ENCODE results near the gene PLAAT3.
"Not testable (repeated sequence)": the region's sequence is repeated elsewhere in the genome, so short reads cannot be mapped to it uniquely, and the experiment has no call there.

PLAAT3 gene

DNA sequence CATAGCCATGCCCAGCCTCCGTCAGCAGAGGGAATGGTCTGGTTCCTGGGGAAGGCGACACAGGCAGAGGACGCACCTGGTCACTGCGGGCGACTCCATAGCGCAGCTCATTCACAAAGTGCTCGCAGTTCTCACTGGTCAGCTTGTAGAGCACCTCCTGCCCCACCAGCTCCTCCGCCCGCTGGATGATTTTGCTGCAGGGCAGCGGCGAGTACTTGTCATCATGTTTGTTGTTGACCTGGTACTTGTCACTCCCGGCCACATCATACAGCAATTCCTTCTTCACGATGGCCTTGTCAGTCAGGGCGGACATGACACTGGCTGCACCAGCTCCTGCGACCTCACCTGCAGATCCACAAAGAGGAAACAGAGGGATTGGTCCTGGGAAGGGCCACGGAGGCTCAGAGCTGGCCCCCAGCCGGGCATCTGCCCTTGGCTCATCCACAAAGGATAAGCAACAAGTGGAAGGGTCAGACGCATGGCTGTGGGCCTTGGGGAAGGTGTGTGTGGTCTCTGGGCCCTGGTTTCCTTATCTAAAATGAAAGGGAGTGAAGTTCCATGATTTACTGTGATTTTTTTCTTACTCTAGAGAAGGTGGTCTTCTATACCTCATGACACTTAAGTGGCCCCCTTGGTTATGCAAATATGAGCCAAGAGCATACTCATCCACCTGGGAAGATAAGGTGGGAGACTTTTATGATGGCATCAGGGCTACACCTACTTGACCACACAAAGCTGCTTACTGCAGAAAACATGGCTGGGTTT is 24.0 kb downstream of the PLAAT3 start:
- no peak overlapping the region for H3K27ac ChIP-seq (ENCODE audit: low read depth, low read length, severe bottlenecking)
- no peaks in the 10 kb centered on the region for H3K4me1 ChIP-seq (ENCODE audit: control insufficient read depth, insufficient read depth, low read length, poor library complexity, severe bottlenecking)
- no peaks in the 10 kb centered on the region for H3K36me3 ChIP-seq (ENCODE audit: control insufficient read depth, insufficient read depth, low read length)
- H3K4me3 ChIP-seq (ENCODE audit: extremely low read depth, insufficient read depth, low read length, poor library complexity, severe bottlenecking), result no peak overlapping the region
- no peaks in the 10 kb centered on the region for H3K9me3 ChIP-seq (ENCODE audit: control insufficient read depth, low read length)
- 91 to 93% methylated on average over 17 to 18 of the region's 18 CpGs for WGBS, 2 experiments (ENCODE audit: insufficient coverage in 2 of 2)

DNA sequence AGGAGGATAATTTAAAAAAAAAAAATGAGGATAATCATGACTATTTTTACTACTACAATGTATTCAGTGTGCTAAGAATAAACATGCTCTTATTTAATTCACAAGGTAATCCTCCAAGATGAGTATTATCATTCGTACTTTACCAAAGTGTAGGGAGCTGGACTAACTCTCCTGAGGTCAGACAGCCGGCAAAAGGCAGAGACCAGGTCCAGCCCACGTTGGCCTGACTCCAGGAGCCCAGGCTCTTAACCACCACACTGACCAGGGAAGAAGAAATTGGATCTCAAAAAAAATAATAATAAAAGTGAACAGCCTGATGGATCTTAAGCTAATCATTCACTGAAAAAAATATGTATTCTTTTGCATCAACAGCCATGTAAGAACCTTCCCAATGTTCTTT is 25.2 kb downstream of the PLAAT3 start:
- H3K9me3 ChIP-seq (ENCODE audit: control insufficient read depth, low read length), result no peaks in the 10 kb centered on the region
- no peaks in the 10 kb centered on the region for H3K36me3 ChIP-seq (ENCODE audit: control insufficient read depth, insufficient read depth, low read length)
- no peak overlapping the region for H3K27ac ChIP-seq (ENCODE audit: low read depth, low read length, severe bottlenecking)
- no peaks in the 10 kb centered on the region for H3K4me1 ChIP-seq (ENCODE audit: control insufficient read depth, insufficient read depth, low read length, poor library complexity, severe bottlenecking)
- no CpG with 5 or more reads among the region's 3 CpGs for WGBS, 2 experiments (ENCODE audit: insufficient coverage in 2 of 2)
- no peak overlapping the region for H3K4me3 ChIP-seq (ENCODE audit: extremely low read depth, insufficient read depth, low read length, poor library complexity, severe bottlenecking)

DNA sequence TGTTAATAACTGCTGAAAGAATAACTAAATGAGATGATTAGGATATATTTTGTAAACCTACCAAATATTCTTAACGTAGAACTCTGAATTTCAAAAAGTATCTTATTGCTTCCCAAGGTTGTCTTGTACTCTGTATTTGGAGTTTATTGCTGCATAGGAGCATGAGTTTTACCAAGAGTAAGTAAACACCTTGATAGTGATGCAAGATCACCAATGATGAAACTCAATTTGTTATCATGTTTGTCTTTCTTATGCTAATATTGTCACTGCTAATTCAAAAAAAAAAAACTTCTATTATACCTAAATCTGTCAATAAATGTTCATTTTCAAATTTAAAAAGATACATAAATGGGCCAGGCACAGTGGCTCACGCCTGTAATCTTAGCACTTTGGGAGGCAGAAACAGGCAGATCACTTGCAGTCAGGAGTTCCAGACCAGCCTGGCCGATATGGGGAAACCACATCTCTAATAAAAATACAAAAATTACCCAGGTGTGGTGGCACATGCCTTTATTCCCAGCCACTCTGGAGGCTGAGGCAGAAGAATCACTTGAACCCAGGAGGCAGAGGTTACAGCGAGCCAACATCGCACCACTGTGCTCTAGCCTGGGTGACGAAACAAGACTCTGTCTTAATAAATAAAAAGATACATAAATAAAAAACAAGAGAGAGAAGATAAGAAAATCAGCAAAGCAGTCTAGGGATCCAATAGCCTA is 27.6 kb downstream of the PLAAT3 start:
- no peaks in the 10 kb centered on the region for H3K36me3 ChIP-seq (ENCODE audit: control insufficient read depth, insufficient read depth, low read length)
- H3K4me3 ChIP-seq (ENCODE audit: extremely low read depth, insufficient read depth, low read length, poor library complexity, severe bottlenecking), result no peak overlapping the region
- WGBS, 2 experiments (ENCODE audit: insufficient coverage in 2 of 2), result 69 to 94% methylated on average over 2 of the region's 6 CpGs
- no peak overlapping the region for H3K27ac ChIP-seq (ENCODE audit: low read depth, low read length, severe bottlenecking)
- no peaks in the 10 kb centered on the region for H3K4me1 ChIP-seq (ENCODE audit: control insufficient read depth, insufficient read depth, low read length, poor library complexity, severe bottlenecking)
- peaks cover 10% of the 10 kb centered on the region for H3K9me3 ChIP-seq (ENCODE audit: control insufficient read depth, low read length)

DNA sequence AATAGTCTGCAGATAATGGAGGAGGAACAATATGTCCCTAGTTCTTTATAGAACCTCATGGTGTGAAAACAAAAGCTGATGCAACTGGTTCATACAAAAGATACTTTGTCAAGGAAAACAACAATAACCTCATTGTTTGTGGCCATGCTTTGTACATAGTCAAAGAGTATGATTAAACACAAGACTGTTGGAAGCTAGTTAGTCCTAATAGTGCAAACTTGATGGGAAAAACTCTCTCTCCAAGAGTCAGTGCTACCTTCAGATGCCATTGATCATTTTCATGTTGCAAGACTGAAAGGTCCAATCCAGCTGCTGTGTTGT is 30.9 kb downstream of the PLAAT3 start:
- H3K36me3 ChIP-seq (ENCODE audit: control insufficient read depth, insufficient read depth, low read length), result no peaks in the 10 kb centered on the region
- no peak overlapping the region for H3K4me3 ChIP-seq (ENCODE audit: extremely low read depth, insufficient read depth, low read length, poor library complexity, severe bottlenecking)
- peaks cover 16% of the 10 kb centered on the region for H3K9me3 ChIP-seq (ENCODE audit: control insufficient read depth, low read length)
- no peak overlapping the region for H3K27ac ChIP-seq (ENCODE audit: low read depth, low read length, severe bottlenecking)
- no peaks in the 10 kb centered on the region for H3K4me1 ChIP-seq (ENCODE audit: control insufficient read depth, insufficient read depth, low read length, poor library complexity, severe bottlenecking)

DNA sequence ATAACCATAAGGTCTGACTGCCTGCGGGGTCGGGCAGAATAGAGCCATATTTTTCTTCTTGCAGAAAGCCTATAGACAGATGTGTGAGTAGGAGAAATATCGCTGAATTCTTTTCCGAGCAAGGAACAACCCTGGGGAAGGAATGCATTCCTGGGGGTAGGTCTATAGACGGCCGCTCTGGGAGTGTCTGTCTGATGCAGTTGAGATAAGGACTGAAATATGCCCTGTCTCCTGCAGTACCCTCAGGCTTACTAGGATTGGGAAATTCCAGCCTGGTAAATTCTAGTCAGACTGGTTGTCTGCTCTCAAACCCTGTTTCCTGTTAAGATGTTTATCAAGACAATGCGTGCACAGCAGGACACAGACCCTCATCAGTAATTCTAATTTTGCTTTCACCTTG is 33.0 kb downstream of the PLAAT3 start:
- not testable (repeated sequence) for H3K4me1 ChIP-seq (ENCODE audit: control insufficient read depth, insufficient read depth, low read length, poor library complexity, severe bottlenecking); H3K27ac ChIP-seq (ENCODE audit: low read depth, low read length, severe bottlenecking); H3K36me3 ChIP-seq (ENCODE audit: control insufficient read depth, insufficient read depth, low read length); H3K4me3 ChIP-seq (ENCODE audit: extremely low read depth, insufficient read depth, low read length, poor library complexity, severe bottlenecking)
- H3K9me3 ChIP-seq (ENCODE audit: control insufficient read depth, low read length), result peaks cover 16% of the 10 kb centered on the region
- 87 to 92% methylated on average over 5 to 7 of the region's 7 CpGs for WGBS, 2 experiments (ENCODE audit: insufficient coverage in 2 of 2)

DNA sequence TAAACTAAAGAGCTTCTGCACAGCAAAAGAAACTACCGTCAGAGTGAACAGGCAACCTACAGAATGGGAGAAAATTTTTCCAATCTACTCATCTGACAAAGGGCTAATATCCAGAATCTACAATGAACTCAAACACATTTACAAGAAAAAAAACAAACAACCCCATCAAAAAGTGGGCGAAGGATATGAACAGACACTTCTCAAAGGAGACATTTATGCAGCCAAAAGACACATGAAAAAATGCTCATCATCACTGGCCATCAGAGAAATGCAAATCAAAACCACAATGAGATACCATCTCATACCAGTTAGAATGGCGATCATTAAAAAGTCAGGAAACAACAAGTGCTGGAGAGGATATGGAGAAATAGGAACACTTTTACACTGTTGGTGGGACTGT is 35.4 kb downstream of the PLAAT3 start:
- H3K4me3 ChIP-seq (ENCODE audit: extremely low read depth, insufficient read depth, low read length, poor library complexity, severe bottlenecking); H3K27ac ChIP-seq (ENCODE audit: low read depth, low read length, severe bottlenecking); H3K4me1 ChIP-seq (ENCODE audit: control insufficient read depth, insufficient read depth, low read length, poor library complexity, severe bottlenecking); H3K36me3 ChIP-seq (ENCODE audit: control insufficient read depth, insufficient read depth, low read length): not testable (repeated sequence)
- H3K9me3 ChIP-seq (ENCODE audit: control insufficient read depth, low read length), result peaks cover 16% of the 10 kb centered on the region
- no CpG with 5 or more reads among the region's 3 CpGs for WGBS, 2 experiments (ENCODE audit: insufficient coverage in 2 of 2)

DNA sequence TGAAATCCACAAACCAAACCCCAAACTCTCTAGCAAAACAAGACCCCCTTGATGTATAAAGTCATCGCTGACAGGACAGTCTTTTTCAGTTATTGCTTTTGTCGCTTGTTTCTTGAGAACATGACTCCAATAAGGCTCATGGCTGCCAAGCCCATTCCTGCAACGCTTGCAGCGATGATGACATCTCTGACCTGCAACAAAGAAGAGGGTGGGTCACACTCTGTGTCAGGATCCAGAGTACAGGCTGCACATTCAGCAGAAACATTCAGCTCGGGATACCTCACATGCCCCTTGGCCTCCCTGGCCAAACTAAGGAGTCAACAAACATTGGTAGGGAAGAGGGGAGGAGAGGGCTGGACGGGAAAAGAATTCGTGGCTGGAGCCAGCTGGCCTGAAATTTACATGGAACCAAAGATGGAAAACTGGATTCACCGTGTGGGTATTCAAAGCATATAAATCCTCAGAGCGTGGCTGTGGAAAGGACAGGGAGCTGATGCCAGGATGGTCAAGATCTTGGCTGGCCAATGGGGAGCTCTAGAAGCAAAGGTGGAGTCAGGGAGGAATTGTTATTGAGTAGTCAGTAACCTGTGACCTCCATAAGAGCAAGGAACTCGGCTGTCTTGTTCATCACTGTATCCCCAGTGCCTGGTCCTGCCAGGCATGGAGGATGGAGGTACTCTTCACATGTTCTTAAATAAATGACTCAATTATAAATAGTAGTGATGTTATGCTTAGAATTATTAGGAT is 39.2 kb downstream of the PLAAT3 start:
- peaks cover 3% of the 10 kb centered on the region for H3K9me3 ChIP-seq (ENCODE audit: control insufficient read depth, low read length)
- no peaks in the 10 kb centered on the region for H3K36me3 ChIP-seq (ENCODE audit: control insufficient read depth, insufficient read depth, low read length)
- no peak overlapping the region for H3K4me3 ChIP-seq (ENCODE audit: extremely low read depth, insufficient read depth, low read length, poor library complexity, severe bottlenecking)
- 89 to 93% methylated on average over 7 of the region's 10 CpGs for WGBS, 2 experiments (ENCODE audit: insufficient coverage in 2 of 2)
- no peak overlapping the region for H3K27ac ChIP-seq (ENCODE audit: low read depth, low read length, severe bottlenecking)
- H3K4me1 ChIP-seq (ENCODE audit: control insufficient read depth, insufficient read depth, low read length, poor library complexity, severe bottlenecking), result no peaks in the 10 kb centered on the region

DNA sequence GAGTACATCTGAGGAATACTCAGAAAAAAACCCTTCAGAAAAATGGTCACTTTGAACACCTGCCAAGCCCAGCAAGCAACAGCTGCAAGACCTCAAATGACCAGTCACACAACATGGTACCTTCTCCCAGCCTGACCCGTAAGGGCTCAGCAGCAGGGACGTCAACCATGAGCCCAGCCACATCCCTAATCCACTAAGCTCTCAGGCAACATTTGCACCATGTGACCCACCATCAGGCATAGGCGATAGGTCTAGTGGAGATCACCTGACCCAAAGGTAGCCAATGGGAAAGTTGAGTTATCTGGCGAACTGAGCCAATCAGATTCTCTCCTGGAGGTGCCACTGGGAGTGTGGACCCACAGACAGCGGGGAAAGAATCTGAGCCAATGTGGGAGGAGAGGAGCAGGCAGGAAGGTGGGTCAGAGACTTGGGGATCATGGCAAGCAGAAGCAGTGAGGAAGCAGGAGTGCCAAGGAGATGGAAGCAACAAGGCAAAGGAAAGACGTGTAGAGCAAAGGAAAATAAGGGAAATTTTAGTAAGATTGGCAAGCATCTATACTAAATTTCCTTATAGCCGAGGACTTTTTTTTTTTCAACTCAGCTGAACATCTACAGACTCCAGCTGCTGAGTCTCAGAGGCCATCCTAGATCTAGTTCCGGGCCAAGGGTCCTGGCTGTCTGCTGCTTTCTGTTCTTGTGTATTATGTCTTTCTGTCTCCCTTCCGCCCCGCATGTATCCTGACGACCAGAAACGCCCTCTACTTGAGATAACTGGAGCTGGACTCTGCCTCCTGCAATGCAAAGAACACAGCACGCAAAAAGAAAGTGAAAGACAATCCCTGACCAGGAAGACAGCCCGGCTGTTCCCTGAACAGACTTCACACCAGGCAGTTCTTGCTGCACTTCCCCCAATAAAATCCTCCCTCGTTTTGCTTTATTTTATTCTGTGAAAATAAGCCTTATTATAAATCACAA is 40.1 kb downstream of the PLAAT3 start:
- no peak overlapping the region for H3K27ac ChIP-seq (ENCODE audit: low read depth, low read length, severe bottlenecking)
- H3K4me1 ChIP-seq (ENCODE audit: control insufficient read depth, insufficient read depth, low read length, poor library complexity, severe bottlenecking), result no peaks in the 10 kb centered on the region
- 88 to 91% methylated on average over 11 to 14 of the region's 15 CpGs for WGBS, 2 experiments (ENCODE audit: insufficient coverage in 2 of 2)
- no peaks in the 10 kb centered on the region for H3K9me3 ChIP-seq (ENCODE audit: control insufficient read depth, low read length)
- no peaks in the 10 kb centered on the region for H3K36me3 ChIP-seq (ENCODE audit: control insufficient read depth, insufficient read depth, low read length)
- no peak overlapping the region for H3K4me3 ChIP-seq (ENCODE audit: extremely low read depth, insufficient read depth, low read length, poor library complexity, severe bottlenecking)

DNA sequence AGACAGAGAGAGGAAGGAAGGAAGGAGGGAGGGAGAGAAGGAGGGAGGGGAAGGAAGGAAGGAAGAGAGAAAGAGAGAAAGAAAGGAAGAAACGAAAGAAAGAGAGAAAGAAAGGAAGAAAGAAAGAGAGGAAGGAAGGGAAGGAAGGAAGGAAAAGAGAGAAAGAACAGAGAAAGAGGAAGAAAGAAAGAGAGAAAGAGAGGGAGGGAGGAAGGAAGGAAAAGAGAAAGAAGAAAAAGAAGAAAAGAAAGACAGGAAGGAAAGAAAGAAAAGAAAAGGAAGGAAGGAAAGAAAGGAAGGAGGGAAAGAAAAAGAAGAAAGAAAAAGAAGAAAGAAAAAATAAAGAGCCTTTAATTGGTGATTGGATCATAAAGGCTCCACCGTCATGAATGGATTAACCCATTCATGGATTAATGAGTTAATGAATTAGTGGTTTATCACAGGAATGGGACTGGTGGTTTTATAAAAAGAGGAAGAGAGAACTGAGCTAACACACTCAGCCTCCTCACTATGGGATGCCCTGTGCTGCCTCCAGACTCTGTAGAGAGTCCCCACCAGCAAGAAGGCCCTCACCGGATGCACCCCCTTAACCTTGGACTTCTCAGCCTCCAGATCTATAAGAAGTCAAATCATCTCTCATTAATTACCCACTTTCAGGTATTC is 42.1 kb downstream of the PLAAT3 start:
- WGBS, 2 experiments (ENCODE audit: insufficient coverage in 2 of 2), result 75 to 86% methylated on average over 2 of the region's 3 CpGs
- H3K36me3 ChIP-seq (ENCODE audit: control insufficient read depth, insufficient read depth, low read length), result no peaks in the 10 kb centered on the region
- H3K27ac ChIP-seq (ENCODE audit: low read depth, low read length, severe bottlenecking), result no peak overlapping the region
- H3K4me3 ChIP-seq (ENCODE audit: extremely low read depth, insufficient read depth, low read length, poor library complexity, severe bottlenecking), result no peak overlapping the region
- no peaks in the 10 kb centered on the region for H3K9me3 ChIP-seq (ENCODE audit: control insufficient read depth, low read length)
- H3K4me1 ChIP-seq (ENCODE audit: control insufficient read depth, insufficient read depth, low read length, poor library complexity, severe bottlenecking), result no peaks in the 10 kb centered on the region

DNA sequence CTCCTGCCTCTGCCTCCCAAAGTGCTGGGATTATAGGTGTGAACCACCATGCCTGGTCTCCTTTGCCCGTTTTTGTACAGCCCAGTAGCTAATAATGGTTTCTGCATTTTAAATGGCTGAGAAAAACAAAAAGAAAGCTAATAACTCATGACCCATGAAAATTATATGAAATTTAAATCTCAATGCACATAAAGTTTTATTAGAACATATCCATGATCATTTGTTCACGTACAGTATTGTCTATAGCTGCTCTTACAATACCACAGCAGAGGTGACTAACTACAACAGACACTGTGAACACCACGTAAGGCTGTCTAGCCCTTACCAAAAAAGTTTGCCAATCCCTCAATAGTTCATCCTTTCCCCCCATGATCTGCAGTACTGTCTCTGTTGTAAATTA is 44.7 kb downstream of the PLAAT3 start:
- Histone ChIP-seq H3K4me3 (ENCODE audit: extremely low read depth, insufficient read depth, low read length, poor library complexity, severe bottlenecking) (no peak overlapping the region), H3K27ac (ENCODE audit: low read depth, low read length, severe bottlenecking) (no peak overlapping the region), H3K4me1 (ENCODE audit: control insufficient read depth, insufficient read depth, low read length, poor library complexity, severe bottlenecking) (no peaks in the 10 kb centered on the region), H3K36me3 (ENCODE audit: control insufficient read depth, insufficient read depth, low read length) (no peaks in the 10 kb centered on the region), H3K9me3 (ENCODE audit: control insufficient read depth, low read length) (no peaks in the 10 kb centered on the region)
- 80 to 100% methylated on average over 1 of the region's 3 CpGs for WGBS, 2 experiments (ENCODE audit: insufficient coverage in 2 of 2)
